Duodenal mucosa (tissue), 2 donors: Measurements from ENCODE around the gene SNAI3.

Experiments
- H3K27ac ChIP-seq: one replicate; pipeline ENCODE4 v1.7.0; 2013; ENCODE audit warnings: low read depth, low read length
- H3K27me3 ChIP-seq, 2 donors: one replicate each; pipeline ENCODE4 v1.7.0; 2013; ENCODE audit warnings: low read length in 2 of 2, control low read depth in 1 of 2; ENCODE audit not compliant: insufficient read depth in 2 of 2, control insufficient read depth in 1 of 2
- H3K36me3 ChIP-seq, 2 donors: one replicate each; pipeline ENCODE4 v1.7.0; 2013; ENCODE audit warnings: low read length in 2 of 2, control low read depth in 1 of 2; ENCODE audit not compliant: insufficient read depth in 2 of 2, control insufficient read depth in 1 of 2
- H3K4me1 ChIP-seq, 2 donors: one replicate each; pipeline ENCODE4 v1.7.0; 2013; ENCODE audit warnings: low read length in 2 of 2, control low read depth in 1 of 2; ENCODE audit not compliant: insufficient read depth in 2 of 2, control insufficient read depth in 1 of 2
- H3K4me3 ChIP-seq, 2 donors: one replicate each; pipeline ENCODE4 v1.7.0; 2013; ENCODE audit warnings: low read length in 2 of 2, low read depth in 1 of 2
- H3K9ac ChIP-seq, 2 donors: one replicate each; pipeline ENCODE4 v1.7.0; 2013; ENCODE audit warnings: low read length in 2 of 2, low read depth in 1 of 2
- H3K9me3 ChIP-seq, 2 donors: one replicate each; pipeline ENCODE4 v1.7.0; 2013; ENCODE audit warnings: low read length in 2 of 2, control low read depth in 1 of 2; ENCODE audit not compliant: control insufficient read depth in 1 of 2

SNAI3 gene

DNA sequence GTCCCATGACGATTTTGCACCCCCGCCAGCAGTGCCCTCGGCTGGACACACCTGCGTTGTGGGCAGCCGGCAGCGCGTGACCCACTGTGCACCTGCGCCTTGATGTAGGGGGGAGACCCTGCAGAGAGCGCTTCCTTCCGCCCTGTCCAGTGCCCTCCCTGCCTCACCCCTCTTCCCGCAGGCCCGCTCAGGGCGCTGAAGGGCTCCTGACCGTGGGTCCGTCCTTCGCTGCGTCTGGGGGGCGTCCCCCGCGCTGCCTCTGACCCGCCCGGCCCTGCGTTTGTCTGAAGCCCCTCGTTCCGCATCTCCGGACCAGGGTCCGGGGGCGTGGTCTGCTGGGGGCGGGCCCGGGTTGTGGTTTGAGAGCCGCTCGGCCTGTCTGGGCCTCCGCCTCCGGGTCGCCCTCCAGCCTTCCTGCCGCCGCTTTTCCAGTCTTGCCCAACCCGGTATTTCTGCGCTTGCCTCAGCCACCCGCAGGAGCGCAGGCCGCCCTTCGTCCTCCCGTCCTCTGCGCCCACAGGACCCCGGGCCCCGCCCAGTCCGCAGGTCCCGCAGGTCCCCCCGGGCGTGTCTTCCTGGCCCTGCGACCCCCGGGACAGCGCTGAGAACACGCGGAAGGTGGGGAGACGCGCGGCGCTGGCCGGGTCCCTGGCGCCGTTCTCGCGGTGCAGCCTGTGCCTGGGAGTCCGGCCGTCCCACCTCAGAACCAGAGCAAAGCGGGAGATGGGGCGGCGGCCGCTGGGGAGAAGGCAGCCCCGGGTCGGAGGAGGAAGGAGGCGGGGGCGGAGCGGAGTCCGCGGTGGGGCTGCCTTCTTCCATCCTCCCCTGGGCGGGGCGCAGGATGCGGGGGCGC lies 51.9 kb downstream of the SNAI3 start:
- peaks cover 14 to 18% of the 10 kb centered on the region in 2 donors for H3K27me3 ChIP-seq
- no peaks in the 10 kb centered on the region for H3K9me3 ChIP-seq
- peaks cover 17 to 34% of the 10 kb centered on the region in 2 donors for H3K4me1 ChIP-seq
- H3K9ac ChIP-seq: peak overlapping the region in 1 of 2 donors; percentile 12
- H3K36me3 ChIP-seq: peaks cover 0 to 28% of the 10 kb centered on the region in 2 donors
- peak overlapping the region; percentile 61 to 62 for H3K4me3 ChIP-seq
- H3K27ac ChIP-seq: no peak overlapping the region

DNA sequence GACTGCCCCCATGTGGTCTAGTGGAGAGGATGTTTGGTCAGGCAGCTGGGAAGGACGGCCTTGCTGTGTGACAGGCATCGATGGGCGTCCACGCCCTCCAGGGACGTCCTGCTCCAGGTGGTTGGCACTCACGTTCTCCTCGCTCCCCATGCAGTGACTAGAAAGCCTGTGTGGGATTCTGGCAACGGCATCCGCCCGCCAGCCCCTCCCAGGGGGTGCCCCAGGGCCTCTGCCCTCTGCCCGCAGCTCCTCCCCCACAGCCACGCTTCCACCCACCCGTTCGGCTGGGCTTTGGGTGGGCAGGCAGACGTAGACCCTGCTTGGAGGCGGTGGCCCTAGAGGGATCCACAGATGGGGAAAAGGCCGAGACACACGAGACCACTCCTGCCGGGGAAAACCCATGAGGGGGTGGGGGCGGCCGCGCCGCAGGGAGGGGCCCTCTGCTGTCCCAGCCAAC lies 52.6 kb downstream of the SNAI3 start:
- H3K4me3 ChIP-seq: peak overlapping the region; percentile 40 to 62
- H3K9me3 ChIP-seq: no peaks in the 10 kb centered on the region
- peaks cover 10 to 27% of the 10 kb centered on the region in 2 donors for H3K4me1 ChIP-seq
- H3K27ac ChIP-seq: no peak overlapping the region
- peaks cover 0 to 29% of the 10 kb centered on the region in 2 donors for H3K36me3 ChIP-seq
- H3K9ac ChIP-seq: peak overlapping the region in 1 of 2 donors; percentile 51
- H3K27me3 ChIP-seq: peaks cover 7 to 11% of the 10 kb centered on the region in 2 donors

DNA sequence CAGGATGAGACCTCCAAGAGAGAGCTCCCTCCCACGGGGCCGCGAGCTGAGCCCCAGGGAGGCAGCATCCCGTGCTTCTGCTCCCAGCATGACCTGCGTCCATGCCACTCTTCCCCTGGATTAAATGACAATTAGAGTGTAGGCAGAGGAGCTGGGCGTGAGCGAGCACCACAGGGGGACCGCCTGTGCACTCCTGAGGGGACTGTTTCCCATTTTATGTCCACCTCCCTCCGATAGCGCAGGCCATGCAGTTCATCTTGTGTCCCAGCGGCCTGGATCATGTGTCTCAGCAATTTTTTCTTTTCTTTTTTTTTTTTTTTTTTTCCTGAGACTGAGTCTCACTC lies 53.7 kb downstream of the SNAI3 start:
- Histone ChIP-seq H3K4me3 (no peak overlapping the region), H3K36me3 (peaks cover 7 to 38% of the 10 kb centered on the region in 2 donors), H3K4me1 (peaks cover 5 to 21% of the 10 kb centered on the region in 2 donors)

DNA sequence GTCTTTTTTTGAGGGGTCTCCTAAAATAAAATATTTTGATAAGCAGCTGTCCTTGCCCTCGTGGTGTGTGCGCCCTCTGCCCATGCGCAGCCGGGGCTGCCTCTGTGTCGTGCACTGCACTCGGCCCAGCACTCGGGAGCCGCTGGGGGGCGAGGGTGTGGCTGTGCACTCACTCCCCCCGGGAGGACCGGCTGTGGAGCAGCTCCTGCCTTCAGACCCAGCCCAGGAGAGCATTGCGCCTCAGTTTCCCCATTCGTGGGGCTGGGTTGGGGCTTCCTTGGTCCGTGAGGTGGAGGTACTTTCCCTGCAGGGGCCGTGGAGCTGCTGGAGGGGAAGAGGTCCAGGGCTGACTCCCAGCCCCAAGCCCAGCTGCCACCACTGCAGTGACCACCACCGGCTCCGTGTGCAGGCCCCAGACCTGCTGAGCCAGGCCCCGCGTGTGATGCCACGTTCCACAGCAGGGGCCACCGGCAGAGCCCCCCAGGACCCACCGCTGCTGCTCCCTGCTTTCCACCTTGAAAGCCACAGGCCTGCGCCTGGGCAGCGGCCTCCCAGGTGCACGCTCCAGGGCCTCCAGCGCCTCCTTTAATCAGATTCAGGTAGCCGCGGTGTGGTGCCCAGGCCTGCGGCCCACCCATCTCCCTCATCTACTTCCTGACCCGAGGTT lies 54.3 kb downstream of the SNAI3 start:
- Histone ChIP-seq H3K4me3 (no peak overlapping the region), H3K4me1 (peaks cover 5 to 21% of the 10 kb centered on the region in 2 donors), H3K36me3 (peaks cover 7 to 42% of the 10 kb centered on the region in 2 donors), H3K27me3 (peaks cover 0 to 4% of the 10 kb centered on the region in 2 donors), H3K9me3 (no peaks in the 10 kb centered on the region), H3K9ac (no peak overlapping the region), H3K27ac (no peak overlapping the region)

More for the DNA sequence above, 53.7 kb downstream of the SNAI3 start:
- Histone ChIP-seq H3K9me3 (no peaks in the 10 kb centered on the region), H3K27ac (no peak overlapping the region), H3K9ac (no peak overlapping the region), H3K27me3 (peaks cover 0 to 4% of the 10 kb centered on the region in 2 donors)

DNA sequence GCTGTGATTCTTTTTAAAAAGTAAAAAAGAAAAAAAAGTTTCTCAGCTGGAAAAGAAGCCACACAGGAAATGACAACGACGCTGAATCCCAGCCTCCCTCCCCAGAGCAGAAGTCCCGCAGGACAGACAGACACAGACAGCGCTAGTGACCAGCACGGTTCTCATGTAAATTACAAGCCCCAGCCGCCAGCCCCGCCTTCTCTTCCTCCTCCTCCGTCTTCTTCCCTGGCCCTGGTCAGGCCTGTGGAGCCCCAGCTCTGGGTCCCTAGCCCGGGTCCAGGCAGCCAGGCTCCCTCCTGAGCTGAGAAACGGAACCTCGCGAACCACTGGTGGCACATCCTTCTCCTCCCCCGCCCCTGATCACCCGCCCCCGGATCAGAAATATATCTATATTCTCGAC lies 54.9 kb downstream of the SNAI3 start:
- H3K9ac ChIP-seq: no peak overlapping the region
- H3K4me3 ChIP-seq: no peak overlapping the region
- peaks cover 0 to 4% of the 10 kb centered on the region in 2 donors for H3K27me3 ChIP-seq
- peaks cover 7 to 47% of the 10 kb centered on the region in 2 donors for H3K36me3 ChIP-seq
- no peak overlapping the region for H3K27ac ChIP-seq
- peaks cover 5 to 21% of the 10 kb centered on the region in 2 donors for H3K4me1 ChIP-seq
- no peaks in the 10 kb centered on the region for H3K9me3 ChIP-seq

DNA sequence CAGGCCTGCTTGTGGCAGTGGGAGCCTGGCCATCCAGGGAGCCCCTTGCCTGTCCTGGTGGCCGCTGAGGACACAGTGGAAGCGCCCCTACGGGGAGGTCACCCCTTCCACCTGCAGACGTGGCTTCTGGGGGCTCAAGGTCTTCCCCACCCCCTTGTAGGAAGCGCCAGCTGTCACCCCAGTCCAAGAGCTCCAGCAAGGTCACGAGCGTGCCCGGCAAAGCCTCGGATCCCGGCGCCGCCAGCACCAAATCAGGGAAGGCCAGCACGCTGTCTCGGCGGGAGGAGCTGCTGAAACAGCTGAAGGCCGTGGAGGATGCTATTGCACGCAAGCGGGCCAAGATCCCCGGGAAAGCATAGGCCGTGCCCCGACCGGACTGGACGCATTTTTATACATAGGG lies 55.4 kb downstream of the SNAI3 start:
- H3K9ac ChIP-seq: no peak overlapping the region
- H3K27ac ChIP-seq: no peak overlapping the region
- no peak overlapping the region for H3K4me3 ChIP-seq
- H3K27me3 ChIP-seq: peaks cover 0 to 3% of the 10 kb centered on the region in 2 donors
- H3K9me3 ChIP-seq: no peaks in the 10 kb centered on the region
- H3K36me3 ChIP-seq: peaks cover 7 to 49% of the 10 kb centered on the region in 2 donors
- H3K4me1 ChIP-seq: peaks cover 5 to 21% of the 10 kb centered on the region in 2 donors

DNA sequence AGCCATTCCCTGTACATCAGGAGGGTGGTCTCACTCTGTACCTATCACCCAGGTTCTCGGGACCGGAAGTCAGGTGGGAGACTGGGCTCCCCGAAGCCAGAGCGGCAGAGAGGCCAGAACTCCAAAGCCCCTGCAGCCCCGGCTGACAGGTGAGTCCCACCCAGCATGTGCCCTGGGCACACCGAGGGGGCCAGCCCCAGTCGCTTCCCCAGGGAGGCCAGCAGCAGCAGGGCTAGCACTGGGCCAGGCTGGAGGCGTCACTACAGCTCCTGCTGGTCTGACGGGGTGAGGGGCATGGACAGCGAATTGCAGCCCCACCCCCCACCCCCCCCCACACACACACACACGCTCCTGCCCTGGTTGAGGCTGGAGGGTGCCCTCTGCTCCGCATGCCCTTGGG lies 55.9 kb downstream of the SNAI3 start:
- H3K9ac ChIP-seq: no peak overlapping the region
- peaks cover 5 to 21% of the 10 kb centered on the region in 2 donors for H3K4me1 ChIP-seq
- H3K9me3 ChIP-seq: no peaks in the 10 kb centered on the region
- H3K4me3 ChIP-seq: no peak overlapping the region
- H3K27me3 ChIP-seq: no peaks in the 10 kb centered on the region
- no peak overlapping the region for H3K27ac ChIP-seq
- H3K36me3 ChIP-seq: peaks cover 7 to 54% of the 10 kb centered on the region in 2 donors

DNA sequence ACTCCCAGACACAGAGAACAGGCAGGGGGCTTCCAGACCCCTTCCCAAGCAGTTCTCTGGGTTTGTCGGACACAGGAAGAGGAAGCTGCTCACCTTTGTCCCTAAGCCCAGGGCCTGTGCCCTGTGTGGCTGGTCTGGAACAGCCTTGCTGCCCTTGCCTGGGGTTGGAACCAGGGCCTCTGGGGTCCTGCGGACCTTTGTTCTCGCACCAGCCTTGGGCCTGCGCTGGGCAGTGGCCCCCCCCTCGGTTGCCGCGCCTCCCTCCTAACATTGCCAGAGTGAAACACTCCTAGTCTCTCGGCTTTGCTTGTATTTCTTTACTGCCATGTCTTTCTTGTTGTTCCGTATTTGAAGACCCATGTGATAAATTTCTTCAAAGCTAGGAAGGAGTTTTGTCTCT lies 56.5 kb downstream of the SNAI3 start:
- H3K27ac ChIP-seq: no peak overlapping the region
- peaks cover 11 to 60% of the 10 kb centered on the region in 2 donors for H3K36me3 ChIP-seq

DNA sequence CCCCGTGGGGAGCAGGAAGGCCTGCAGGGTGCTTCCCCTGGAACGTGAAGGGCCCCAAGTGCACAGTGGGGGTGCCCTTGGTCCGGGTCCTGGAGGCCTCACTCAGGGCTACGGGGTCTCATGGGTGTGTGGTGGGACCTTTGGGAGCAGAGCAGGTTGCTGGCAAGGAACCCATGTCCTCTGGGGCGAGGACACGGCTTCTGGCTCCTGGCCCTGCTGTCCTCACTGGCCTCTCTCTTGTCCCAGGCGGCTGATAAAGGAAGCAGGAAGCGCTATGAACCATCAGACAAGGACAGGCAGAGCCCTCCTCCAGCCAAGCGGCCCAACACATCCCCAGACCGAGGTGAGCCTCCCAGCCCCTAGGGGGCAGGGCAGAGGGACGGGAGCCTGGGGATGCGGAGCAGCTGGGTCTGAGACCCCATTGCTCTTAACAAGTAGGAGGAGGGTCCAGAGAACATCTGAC lies 57.8 kb downstream of the SNAI3 start:
- peaks cover 16 to 72% of the 10 kb centered on the region in 2 donors for H3K36me3 ChIP-seq
- no peak overlapping the region for H3K27ac ChIP-seq
- no peak overlapping the region for H3K9ac ChIP-seq
- no peaks in the 10 kb centered on the region for H3K9me3 ChIP-seq
- peaks cover under 1 to 4% of the 10 kb centered on the region in 2 donors for H3K4me1 ChIP-seq
- no peak overlapping the region for H3K4me3 ChIP-seq
- H3K27me3 ChIP-seq: no peaks in the 10 kb centered on the region

More for the DNA sequence above, 56.5 kb downstream of the SNAI3 start:
- no peak overlapping the region for H3K4me3 ChIP-seq
- H3K9me3 ChIP-seq: no peaks in the 10 kb centered on the region
- H3K27me3 ChIP-seq: no peaks in the 10 kb centered on the region
- peaks cover 5 to 16% of the 10 kb centered on the region in 2 donors for H3K4me1 ChIP-seq
- H3K9ac ChIP-seq: no peak overlapping the region
